Activated CD8-positive, alpha-beta memory T cell treated with anti-CD3 and anti-CD28 coated beads for 48 hours (primary cell): ENCODE measurements around the gene LYZ.

Experiments used
- DNase-seq, 3 experiments: peaks; one replicate each; pipeline ENCODE4 v3.0.0-alpha.2; 2020; ENCODE audit warnings: low read depth in 2 of 3, low spot score in 2 of 3

LYZ gene

GRCh38 chr12:69383074-69383473 is 34.9 kb downstream of the LYZ start:
- DNase-seq = no peak

GRCh38 chr12:69385038-69385437 is 36.9 kb downstream of the LYZ start:
- DNase-seq = no peak

GRCh38 chr12:69386921-69387320 is 38.7 kb downstream of the LYZ start:
- no peak for DNase-seq

GRCh38 chr12:69388371-69388770 is 40.2 kb downstream of the LYZ start:
- DNase-seq = no peak

- DNase-seq = no peak
Measured at GRCh38 chr12:69389831-69390230, 41.6 kb downstream of the LYZ start.

- DNase-seq = no peak
Measured at GRCh38 chr12:69392179-69392928, 44.2 kb downstream of the LYZ start.

- no peak for DNase-seq
Measured at GRCh38 chr12:69396041-69396440, 47.9 kb downstream of the LYZ start.

- no peak for DNase-seq
Measured at GRCh38 chr12:69396963-69397362, 48.8 kb downstream of the LYZ start.

- no peak for DNase-seq
Measured at GRCh38 chr12:69397978-69398377, 49.8 kb downstream of the LYZ start.

- DNase-seq = no peak
Measured at GRCh38 chr12:69401940-69402339, 53.8 kb downstream of the LYZ start.
